Neural cell (in vitro differentiated cells): ENCODE data around the gene SPAG16. TPM values are rescaled to one million over a fixed set of nuclear protein-coding genes. Genes with fewer than 3 reads are reported as not detected.
"Not testable (repeated sequence)": the region's sequence is repeated elsewhere in the genome, so short reads cannot be mapped to it uniquely, and the experiment has no call there.

Source experiments
- H2AFZ ChIP-seq: fragments of 200-600, 300-800 bp; sonication (generic), shearing (Covaris generic); 2 replicates; pipeline ENCODE4 v1.6.0; 2014; ENCODE audit warnings: low read depth, mild to moderate bottlenecking, antibody characterized with exemption, low read length, moderate library complexity
- H3F3A ChIP-seq: fragments of 200-600 bp; shearing (Covaris generic); 2 replicates; pipeline ENCODE4 v1.6.1; 2016; ENCODE audit warnings: mild to moderate bottlenecking, moderate library complexity, mixed read lengths, antibody characterized with exemption, low read length; ENCODE audit not compliant: insufficient read depth, poor library complexity, severe bottlenecking
- H3K27ac ChIP-seq: fragments of 200-600, 300-800 bp; sonication (generic), shearing (Covaris generic); 2 replicates; pipeline ENCODE4 v1.5.1; 2014; ENCODE audit warnings: mild to moderate bottlenecking, low read length, moderate library complexity
- H3K27me3 ChIP-seq: fragments of 300-800, 200-600 bp; sonication (generic), shearing (Covaris generic); 2 replicates; pipeline ENCODE4 v1.6.0; 2014; ENCODE audit warnings: mild to moderate bottlenecking, low read depth, low read length, moderate library complexity; ENCODE audit not compliant: insufficient read depth
- H3K36me3 ChIP-seq: fragments of 300-800, 200-600 bp; sonication (generic), shearing (Covaris generic); 2 replicates; pipeline ENCODE4 v1.5.1; 2014; ENCODE audit warnings: mild to moderate bottlenecking, antibody characterized with exemption, low read length, moderate library complexity; ENCODE audit not compliant: insufficient read depth
- H3K4me2 ChIP-seq: fragments of 300-800, 200-600 bp; sonication (generic), shearing (Covaris generic); 2 replicates; pipeline ENCODE4 v1.6.0; 2014; ENCODE audit warnings: mild to moderate bottlenecking, low read length
- H3K4me3 ChIP-seq: fragments of 300-800, 200-600 bp; sonication (generic), shearing (Covaris generic); 2 replicates; pipeline ENCODE4 v1.5.1; 2014; ENCODE audit warnings: mild to moderate bottlenecking, low read length, moderate library complexity
- H3K79me2 ChIP-seq: fragments of 200-600 bp; shearing (Covaris generic); replicated peaks from 2 replicates; pipeline ENCODE4 v1.6.0; 2014; ENCODE audit warnings: mild to moderate bottlenecking, low read length, moderate library complexity; ENCODE audit not compliant: insufficient read depth
- H3K9ac ChIP-seq: fragments of 300-800, 200-600 bp; sonication (generic), shearing (Covaris generic); 2 replicates; pipeline ENCODE4 v1.6.1; 2016; ENCODE audit warnings: mild to moderate bottlenecking, low read length, mixed read lengths
- H3K9me2 ChIP-seq: fragments of 200-600 bp; shearing (Covaris generic); 2 replicates; pipeline ENCODE4 v1.6.1; 2016; ENCODE audit warnings: mild to moderate bottlenecking, low read length, mixed read lengths; ENCODE audit not compliant: insufficient read depth
- H3K9me3 ChIP-seq: fragments of 200-600, 300-800 bp; sonication (generic), shearing (Covaris generic); 2 replicates; pipeline ENCODE4 v1.6.1; 2016; ENCODE audit warnings: mild to moderate bottlenecking, mixed run types, low read length, moderate library complexity, mixed read lengths
- H4K20me1 ChIP-seq: fragments of 200-600 bp; shearing (Covaris generic); 2 replicates; pipeline ENCODE4 v1.6.1; 2016; ENCODE audit warnings: mild to moderate bottlenecking, mixed run types; ENCODE audit not compliant: insufficient read depth
- CTCF ChIP-seq: fragments of 450-650 bp; IDR thresholded peaks from 2 replicates; pipeline ENCODE4 v1.5.1; 2014; ENCODE audit warnings: antibody characterized with exemption, mild to moderate bottlenecking, moderate library complexity; ENCODE audit not compliant: poor library complexity, severe bottlenecking
- EP300 ChIP-seq: fragments of 450-650 bp; conservative IDR thresholded peaks from 2 replicates; pipeline ENCODE4 v1.6.1; 2014; ENCODE audit warnings: antibody characterized with exemption, mild to moderate bottlenecking, moderate library complexity; ENCODE audit not compliant: poor library complexity, severe bottlenecking
- EZH2 ChIP-seq: fragments of 200-600, 300-800 bp; shearing (Covaris generic), sonication (generic); IDR thresholded peaks from 2 replicates; pipeline ENCODE4 v1.6.1; 2014; ENCODE audit warnings: antibody characterized with exemption, low read length, borderline replicate concordance, mild to moderate bottlenecking; ENCODE audit not compliant: insufficient read depth, poor library complexity, severe bottlenecking
- MXI1 ChIP-seq: fragments of 450-650 bp; conservative IDR thresholded peaks from 2 replicates; pipeline ENCODE4 v1.6.1; 2014; ENCODE audit warnings: antibody characterized with exemption, mild to moderate bottlenecking; ENCODE audit not compliant: poor library complexity, severe bottlenecking
- POLR2AphosphoS5 ChIP-seq: IDR thresholded peaks from 2 replicates; pipeline ENCODE4 v1.6.1; 2012
- RAD21 ChIP-seq: fragments of 450-650 bp; conservative IDR thresholded peaks from 2 replicates; pipeline ENCODE4 v1.6.1; 2014; ENCODE audit warnings: antibody characterized with exemption, mild to moderate bottlenecking, moderate library complexity
- REST ChIP-seq: IDR thresholded peaks from 2 replicates; pipeline ENCODE4 v1.6.1; 2012; ENCODE audit warnings: borderline replicate concordance
- SMC3 ChIP-seq: fragments of 450-650 bp; conservative IDR thresholded peaks from 2 replicates; pipeline ENCODE4 v1.6.1; 2014; ENCODE audit warnings: antibody characterized with exemption, mild to moderate bottlenecking, moderate library complexity; ENCODE audit not compliant: poor library complexity
- TAF1 ChIP-seq: IDR thresholded peaks from 2 replicates; pipeline ENCODE4 v1.6.1; 2012; ENCODE audit warnings: low read depth
- polyA plus RNA-seq: library from polyadenylated mRNA; depleted of rRNA; stranded (reverse); fragments of >200 nt; gene quantifications from 2 replicates; pipeline ENCODE4 v1.2.3, GENCODE V29; 2014

The SPAG16 gene
- polyA plus RNA-seq, 1 donor from 2014 or later: 75.4 TPM

- Histone ChIP-seq H2AFZ (no peak overlapping the region), H3K79me2 (no peaks in the 10 kb centered on the region), H3K27me3 (no peaks in the 10 kb centered on the region), H3K36me3 (no peaks in the 10 kb centered on the region), H4K20me1 (no peaks in the 10 kb centered on the region), H3K9me2 (no peaks in the 10 kb centered on the region), H3K27ac (peak overlapping the region; percentile 25), H3F3A (no peaks in the 10 kb centered on the region), H3K4me2 (no peak overlapping the region), H3K4me3 (no peak overlapping the region), H3K9me3 (no peaks in the 10 kb centered on the region), H3K9ac (no peak overlapping the region)
- TF ChIP-seq TAF1: no peak
- no peak for TF ChIP-seq MXI1
- no peak for TF ChIP-seq CTCF
- no peak for TF ChIP-seq EP300
- no peak for TF ChIP-seq REST
- no peak for TF ChIP-seq RAD21
- TF ChIP-seq EZH2: no peak
- no peak for TF ChIP-seq SMC3
- TF ChIP-seq POLR2AphosphoS5: no peak
Measured at GRCh38 chr2:214052235-214052634, 768.0 kb downstream of the SPAG16 start.

- no peaks in the 10 kb centered on the region for H3K79me2 ChIP-seq
- no peak overlapping the region for H3K27ac ChIP-seq
- no peaks in the 10 kb centered on the region for H3K9me3 ChIP-seq
- TF ChIP-seq RAD21: no peak
- no peak for TF ChIP-seq CTCF
- TF ChIP-seq EP300: no peak
- TF ChIP-seq MXI1: no peak
- TF ChIP-seq TAF1: no peak
- no peak for TF ChIP-seq REST
- TF ChIP-seq POLR2AphosphoS5: no peak
- no peak for TF ChIP-seq EZH2
- TF ChIP-seq SMC3: no peak
- H3K27me3 ChIP-seq: no peaks in the 10 kb centered on the region
- H2AFZ ChIP-seq: no peak overlapping the region
- no peak overlapping the region for H3K4me3 ChIP-seq
- no peaks in the 10 kb centered on the region for H3K36me3 ChIP-seq
- no peaks in the 10 kb centered on the region for H3F3A ChIP-seq
- H3K4me2 ChIP-seq: no peak overlapping the region
- no peak overlapping the region for H3K9ac ChIP-seq
- H3K9me2 ChIP-seq: no peaks in the 10 kb centered on the region
- no peaks in the 10 kb centered on the region for H4K20me1 ChIP-seq
Measured at GRCh38 chr2:214057986-214058385, 773.7 kb downstream of the SPAG16 start.

- H3K4me3 ChIP-seq, H3K79me2 ChIP-seq, H3K9me3 ChIP-seq, H3F3A ChIP-seq, H3K4me2 ChIP-seq, H3K36me3 ChIP-seq, H3K27ac ChIP-seq, H4K20me1 ChIP-seq, H2AFZ ChIP-seq, H3K9me2 ChIP-seq, H3K27me3 ChIP-seq, H3K9ac ChIP-seq: not testable (repeated sequence)
Measured at GRCh38 chr2:214062279-214062678, 778.0 kb downstream of the SPAG16 start.
